Hepatocyte (in vitro differentiated cells): Measurements from ENCODE around the gene HDHD3.

Experiments used
- EZH2 ChIP-seq: fragments of 200-600 bp; sonication (generic); IDR thresholded peaks from 2 replicates; pipeline ENCODE4 v1.6.1; 2016; ENCODE audit warnings: antibody characterized with exemption, mild to moderate bottlenecking, borderline replicate concordance
- EZH2phosphoT487 ChIP-seq: fragments of 200-600 bp; sonication (generic); IDR thresholded peaks from one replicate; pipeline ENCODE4 v1.6.1; 2018; ENCODE audit warnings: antibody characterized with exemption, mild to moderate bottlenecking, low read depth, moderate library complexity; ENCODE audit not compliant: unreplicated experiment, severe bottlenecking
- TF ChIP-seq, protein P1 (sequence below): fragments of 200-600 bp; sonication (generic); IDR thresholded peaks from 2 replicates; pipeline ENCODE4 v1.5.1; 2016; ENCODE audit warnings: antibody characterized with exemption, mild to moderate bottlenecking; ENCODE audit not compliant: poor library complexity

DNA sequence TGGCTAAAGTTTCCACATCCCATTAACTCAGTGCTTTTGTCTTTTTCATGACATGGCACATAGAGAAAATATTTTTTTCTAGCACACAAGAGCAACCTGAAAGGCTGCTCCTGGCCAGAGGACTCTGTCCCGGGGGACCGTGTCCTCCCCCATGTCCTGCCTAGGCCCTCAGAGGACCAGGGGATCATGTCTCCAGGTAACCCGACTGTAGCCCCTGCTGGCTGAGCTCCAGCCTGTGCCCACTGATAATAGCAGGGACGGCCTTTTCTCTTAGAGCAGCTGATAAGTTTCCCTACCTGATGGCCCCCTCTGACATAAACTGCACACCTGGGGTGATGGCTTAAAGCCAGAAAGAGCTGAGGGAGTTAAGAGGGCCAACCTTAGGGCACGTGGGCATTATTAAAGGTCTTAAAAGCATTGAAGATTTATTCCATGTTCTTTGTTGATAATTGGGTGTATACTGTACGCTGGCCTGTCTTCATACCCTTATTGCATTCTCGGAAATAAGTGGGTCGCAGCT is 5.9 kb downstream of the HDHD3 start:
- TF ChIP-seq EZH2 (no peak), EZH2phosphoT487 (no peak)
- TF ChIP-seq, protein P1, sequence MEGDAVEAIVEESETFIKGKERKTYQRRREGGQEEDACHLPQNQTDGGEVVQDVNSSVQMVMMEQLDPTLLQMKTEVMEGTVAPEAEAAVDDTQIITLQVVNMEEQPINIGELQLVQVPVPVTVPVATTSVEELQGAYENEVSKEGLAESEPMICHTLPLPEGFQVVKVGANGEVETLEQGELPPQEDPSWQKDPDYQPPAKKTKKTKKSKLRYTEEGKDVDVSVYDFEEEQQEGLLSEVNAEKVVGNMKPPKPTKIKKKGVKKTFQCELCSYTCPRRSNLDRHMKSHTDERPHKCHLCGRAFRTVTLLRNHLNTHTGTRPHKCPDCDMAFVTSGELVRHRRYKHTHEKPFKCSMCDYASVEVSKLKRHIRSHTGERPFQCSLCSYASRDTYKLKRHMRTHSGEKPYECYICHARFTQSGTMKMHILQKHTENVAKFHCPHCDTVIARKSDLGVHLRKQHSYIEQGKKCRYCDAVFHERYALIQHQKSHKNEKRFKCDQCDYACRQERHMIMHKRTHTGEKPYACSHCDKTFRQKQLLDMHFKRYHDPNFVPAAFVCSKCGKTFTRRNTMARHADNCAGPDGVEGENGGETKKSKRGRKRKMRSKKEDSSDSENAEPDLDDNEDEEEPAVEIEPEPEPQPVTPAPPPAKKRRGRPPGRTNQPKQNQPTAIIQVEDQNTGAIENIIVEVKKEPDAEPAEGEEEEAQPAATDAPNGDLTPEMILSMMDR = no peak
